NCI-H82 treated with DMSO at 0.1 percent for 48 hours (cell line): Measurements from ENCODE around the gene ZC3H18.

Source experiments
- DNase-seq: peaks from one replicate; lab custom pipeline; 2025; ENCODE audit not compliant: unreplicated experiment; lab: John Stamatoyannopoulos, UW

The ZC3H18 gene

DNA sequence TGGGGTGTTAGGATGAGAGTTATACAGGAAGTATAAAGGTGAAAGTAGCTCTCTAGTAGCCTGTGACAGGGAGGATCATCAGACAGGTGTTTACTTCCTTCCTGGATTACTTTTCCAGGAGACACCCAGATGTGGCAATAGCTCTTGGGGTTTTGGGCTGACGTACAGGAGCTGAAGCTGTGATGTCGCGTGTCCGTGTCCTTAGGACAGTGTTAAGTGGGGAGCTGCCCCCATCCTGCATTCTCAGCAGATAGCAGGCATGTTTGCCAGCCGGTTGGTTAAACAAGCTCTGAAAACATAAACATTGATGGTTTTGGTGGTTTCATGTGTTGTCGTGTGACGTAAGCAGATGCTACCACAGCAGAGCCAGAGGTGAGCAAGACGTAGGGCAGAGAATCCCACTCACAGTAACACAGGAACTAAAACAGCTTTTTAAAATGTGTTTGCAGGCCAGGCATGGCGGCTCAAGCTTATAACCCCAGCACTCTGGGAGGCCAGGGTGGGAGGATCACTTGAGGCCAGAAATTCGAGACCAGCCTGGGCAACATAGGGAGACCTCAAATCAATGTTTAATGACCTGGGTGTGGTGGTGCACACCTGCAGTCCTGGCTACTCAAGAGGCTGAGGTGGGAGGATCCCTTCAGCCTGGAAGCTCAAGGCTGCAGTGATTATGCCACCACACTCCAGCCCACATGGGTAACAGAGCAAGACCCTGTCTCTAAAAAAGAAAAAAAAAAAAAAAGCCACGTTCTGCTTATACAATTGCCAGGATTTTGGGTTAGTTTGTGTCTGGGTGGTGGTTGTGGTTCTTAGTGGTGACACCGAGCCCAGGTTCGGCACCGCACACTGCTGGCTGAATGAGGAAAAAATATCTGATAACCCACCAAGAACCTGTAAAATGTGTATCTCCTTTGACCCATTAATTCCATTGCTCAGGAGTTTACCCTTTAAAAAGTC lies 49.9 kb downstream of the ZC3H18 start:
- no peak for DNase-seq

DNA sequence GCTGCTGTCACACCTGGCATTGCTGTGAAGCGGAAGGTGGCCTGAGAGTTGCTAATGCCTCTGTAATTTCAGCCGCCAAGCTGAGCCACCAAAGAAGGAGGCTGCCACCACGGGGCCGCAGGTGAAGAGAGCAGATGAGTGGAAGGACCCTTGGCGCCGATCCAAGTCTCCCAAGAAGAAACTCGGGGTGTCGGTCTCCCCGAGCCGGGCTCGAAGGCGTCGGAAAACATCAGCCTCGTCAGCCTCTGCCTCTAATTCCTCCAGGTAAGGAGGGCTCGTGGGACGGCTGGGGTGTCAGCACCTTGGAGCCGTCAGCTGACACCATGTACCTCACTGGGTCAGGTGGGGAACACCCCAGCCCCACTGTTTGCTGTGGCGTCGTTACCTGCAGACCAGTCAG lies 51.9 kb downstream of the ZC3H18 start:
- DNase-seq, result no peak

DNA sequence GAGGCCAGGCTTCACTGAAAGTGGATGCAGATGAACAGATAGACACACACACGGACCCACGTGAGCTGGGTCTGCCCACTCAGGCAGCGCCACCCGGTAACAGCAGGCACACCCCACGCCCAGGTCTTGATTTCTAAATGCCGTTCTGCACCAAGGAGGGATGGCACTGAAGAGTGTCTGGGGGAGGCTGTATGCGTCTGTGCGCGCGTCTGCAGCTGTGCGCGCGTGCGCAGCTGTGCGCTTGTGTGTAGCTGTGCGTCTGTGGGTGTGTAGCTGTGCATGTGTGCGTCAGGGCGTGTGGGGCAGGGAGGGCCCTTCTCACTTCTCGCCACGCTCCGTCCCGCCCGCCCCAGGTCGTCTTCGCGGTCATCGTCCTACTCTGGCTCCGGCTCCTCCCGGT lies 52.7 kb downstream of the ZC3H18 start:
- DNase-seq, result no peak

DNA sequence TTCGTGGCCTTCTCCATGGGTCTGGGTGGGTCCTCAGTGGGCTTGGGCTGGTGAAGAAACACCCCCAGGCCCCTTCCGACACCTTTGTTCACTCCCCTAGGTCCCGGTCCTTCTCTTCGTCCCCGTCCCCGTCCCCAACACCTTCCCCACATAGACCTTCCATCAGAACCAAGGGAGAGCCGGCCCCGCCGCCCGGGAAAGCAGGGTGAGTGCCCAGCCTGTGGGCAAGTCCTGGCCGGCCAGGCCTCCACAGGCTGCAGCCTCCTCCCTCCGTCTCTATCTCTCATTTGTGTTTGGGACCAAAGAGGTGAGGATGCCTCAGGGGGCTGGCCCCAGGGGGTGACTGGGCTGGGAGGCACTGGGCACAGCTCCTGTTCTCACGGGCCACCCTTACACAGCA lies 53.7 kb downstream of the ZC3H18 start:
- no peak for DNase-seq

DNA sequence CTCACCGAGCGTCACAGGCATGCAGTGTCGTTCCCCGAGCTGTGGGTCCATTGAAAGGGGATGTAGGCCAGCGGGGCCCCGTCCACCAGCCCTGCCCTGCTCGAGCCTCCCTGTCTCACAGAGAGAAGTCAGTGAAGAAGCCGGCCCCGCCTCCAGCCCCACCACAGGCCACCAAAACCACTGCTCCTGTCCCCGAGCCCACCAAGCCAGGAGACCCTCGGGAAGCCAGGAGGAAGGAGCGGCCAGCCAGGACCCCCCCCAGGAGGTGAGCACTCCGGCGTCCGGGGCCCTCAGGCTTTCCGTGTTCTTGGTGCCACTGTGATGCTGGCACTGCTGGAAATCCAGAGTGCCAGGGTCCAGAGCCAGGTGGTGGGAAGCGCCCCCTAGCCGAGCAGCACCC lies 54.3 kb downstream of the ZC3H18 start:
- no peak for DNase-seq

DNA sequence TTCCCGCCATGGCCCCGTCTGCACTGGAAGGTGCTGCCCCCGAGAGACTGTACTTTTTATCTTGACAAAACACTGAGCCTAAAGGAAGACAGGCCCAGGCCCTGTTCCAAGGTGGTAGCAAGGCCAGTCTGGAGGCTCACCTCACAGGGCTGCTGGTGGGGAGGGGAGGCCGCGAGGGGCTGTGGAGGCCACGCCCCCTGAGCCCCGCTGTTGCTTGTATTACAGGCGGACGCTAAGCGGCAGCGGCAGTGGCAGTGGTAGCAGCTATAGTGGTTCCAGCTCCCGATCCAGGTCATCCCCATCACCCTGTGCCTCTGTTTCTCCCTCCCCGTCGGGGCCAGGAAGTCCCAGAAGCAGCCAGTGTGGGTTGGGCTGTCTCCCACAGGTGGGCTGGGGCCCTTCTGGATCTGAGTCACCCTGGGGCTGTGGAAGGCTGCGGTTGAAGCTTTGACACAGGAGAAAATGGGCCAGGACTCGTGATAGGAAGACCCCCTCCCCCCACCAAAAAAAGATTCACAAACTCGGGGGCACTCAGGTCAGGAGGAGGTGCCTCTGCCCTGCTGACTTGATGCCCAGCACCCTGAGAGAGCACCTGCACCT lies 54.9 kb downstream of the ZC3H18 start:
- DNase-seq, result no peak

DNA sequence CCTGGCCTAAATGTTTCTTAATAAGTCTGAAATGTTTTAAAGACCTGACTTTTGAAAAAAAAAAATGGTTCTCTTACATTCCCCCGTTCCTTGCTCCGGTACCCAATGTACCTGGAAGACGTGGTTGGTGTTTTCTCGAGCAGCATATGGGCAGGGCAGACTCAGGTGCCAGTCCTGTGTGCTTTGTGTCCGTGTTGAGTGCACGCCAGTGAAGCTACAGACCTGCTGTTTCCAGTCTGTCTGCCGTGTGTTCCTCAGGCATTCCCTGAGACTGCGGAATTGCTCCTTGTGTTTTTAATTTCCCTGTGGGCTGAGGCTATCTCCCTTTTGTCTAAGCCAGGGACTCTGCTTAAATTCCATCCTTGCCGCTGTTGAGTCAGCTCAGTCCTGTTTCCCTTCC lies 56.4 kb downstream of the ZC3H18 start:
- DNase-seq, result no peak

DNA sequence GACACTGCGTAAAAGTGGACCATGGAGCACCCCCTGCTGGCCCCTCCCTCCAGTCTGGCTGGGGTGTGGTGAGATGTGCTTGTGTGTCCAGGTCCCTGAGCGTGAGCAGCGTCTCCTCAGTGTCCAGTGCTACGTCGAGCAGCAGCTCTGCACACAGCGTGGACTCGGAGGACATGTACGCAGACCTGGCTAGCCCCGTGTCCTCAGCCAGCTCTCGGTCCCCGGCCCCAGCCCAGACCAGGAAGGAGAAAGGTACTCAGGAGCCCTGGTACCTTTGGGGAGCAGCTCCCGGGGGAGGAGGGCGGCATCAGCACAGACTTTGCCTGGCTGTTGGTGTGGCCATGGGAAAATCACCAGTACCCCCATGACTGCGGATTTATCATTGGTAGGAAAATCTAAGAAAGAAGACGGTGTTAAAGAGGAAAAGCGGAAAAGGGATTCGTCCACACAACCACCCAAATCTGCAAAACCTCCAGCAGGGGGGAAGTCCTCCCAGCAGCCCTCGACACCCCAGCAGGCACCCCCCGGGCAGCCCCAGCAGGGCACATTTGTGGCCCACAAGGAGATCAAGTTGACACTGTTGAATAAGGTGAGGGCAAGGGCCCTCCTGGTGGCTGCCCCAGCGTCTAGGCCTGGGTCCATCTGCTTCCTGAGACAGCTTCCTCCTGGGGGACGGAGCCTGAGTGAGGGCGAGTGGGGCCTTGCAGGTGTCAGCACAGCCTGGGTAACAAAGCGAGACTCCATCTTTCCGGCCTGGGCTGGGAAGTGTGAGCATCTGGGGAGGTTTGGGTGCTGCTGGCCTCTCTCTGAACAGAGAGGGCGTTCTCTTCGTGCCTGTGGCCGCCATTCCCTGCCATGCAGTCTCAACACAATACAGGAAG lies 57.6 kb downstream of the ZC3H18 start:
- DNase-seq, result no peak

DNA sequence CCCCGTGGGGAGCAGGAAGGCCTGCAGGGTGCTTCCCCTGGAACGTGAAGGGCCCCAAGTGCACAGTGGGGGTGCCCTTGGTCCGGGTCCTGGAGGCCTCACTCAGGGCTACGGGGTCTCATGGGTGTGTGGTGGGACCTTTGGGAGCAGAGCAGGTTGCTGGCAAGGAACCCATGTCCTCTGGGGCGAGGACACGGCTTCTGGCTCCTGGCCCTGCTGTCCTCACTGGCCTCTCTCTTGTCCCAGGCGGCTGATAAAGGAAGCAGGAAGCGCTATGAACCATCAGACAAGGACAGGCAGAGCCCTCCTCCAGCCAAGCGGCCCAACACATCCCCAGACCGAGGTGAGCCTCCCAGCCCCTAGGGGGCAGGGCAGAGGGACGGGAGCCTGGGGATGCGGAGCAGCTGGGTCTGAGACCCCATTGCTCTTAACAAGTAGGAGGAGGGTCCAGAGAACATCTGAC lies 58.3 kb downstream of the ZC3H18 start:
- no peak for DNase-seq

DNA sequence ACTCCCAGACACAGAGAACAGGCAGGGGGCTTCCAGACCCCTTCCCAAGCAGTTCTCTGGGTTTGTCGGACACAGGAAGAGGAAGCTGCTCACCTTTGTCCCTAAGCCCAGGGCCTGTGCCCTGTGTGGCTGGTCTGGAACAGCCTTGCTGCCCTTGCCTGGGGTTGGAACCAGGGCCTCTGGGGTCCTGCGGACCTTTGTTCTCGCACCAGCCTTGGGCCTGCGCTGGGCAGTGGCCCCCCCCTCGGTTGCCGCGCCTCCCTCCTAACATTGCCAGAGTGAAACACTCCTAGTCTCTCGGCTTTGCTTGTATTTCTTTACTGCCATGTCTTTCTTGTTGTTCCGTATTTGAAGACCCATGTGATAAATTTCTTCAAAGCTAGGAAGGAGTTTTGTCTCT lies 59.6 kb downstream of the ZC3H18 start:
- no peak for DNase-seq

DNA sequence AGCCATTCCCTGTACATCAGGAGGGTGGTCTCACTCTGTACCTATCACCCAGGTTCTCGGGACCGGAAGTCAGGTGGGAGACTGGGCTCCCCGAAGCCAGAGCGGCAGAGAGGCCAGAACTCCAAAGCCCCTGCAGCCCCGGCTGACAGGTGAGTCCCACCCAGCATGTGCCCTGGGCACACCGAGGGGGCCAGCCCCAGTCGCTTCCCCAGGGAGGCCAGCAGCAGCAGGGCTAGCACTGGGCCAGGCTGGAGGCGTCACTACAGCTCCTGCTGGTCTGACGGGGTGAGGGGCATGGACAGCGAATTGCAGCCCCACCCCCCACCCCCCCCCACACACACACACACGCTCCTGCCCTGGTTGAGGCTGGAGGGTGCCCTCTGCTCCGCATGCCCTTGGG lies 60.2 kb downstream of the ZC3H18 start:
- no peak for DNase-seq

DNA sequence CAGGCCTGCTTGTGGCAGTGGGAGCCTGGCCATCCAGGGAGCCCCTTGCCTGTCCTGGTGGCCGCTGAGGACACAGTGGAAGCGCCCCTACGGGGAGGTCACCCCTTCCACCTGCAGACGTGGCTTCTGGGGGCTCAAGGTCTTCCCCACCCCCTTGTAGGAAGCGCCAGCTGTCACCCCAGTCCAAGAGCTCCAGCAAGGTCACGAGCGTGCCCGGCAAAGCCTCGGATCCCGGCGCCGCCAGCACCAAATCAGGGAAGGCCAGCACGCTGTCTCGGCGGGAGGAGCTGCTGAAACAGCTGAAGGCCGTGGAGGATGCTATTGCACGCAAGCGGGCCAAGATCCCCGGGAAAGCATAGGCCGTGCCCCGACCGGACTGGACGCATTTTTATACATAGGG lies 60.7 kb downstream of the ZC3H18 start:
- no peak for DNase-seq

DNA sequence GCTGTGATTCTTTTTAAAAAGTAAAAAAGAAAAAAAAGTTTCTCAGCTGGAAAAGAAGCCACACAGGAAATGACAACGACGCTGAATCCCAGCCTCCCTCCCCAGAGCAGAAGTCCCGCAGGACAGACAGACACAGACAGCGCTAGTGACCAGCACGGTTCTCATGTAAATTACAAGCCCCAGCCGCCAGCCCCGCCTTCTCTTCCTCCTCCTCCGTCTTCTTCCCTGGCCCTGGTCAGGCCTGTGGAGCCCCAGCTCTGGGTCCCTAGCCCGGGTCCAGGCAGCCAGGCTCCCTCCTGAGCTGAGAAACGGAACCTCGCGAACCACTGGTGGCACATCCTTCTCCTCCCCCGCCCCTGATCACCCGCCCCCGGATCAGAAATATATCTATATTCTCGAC lies 61.2 kb downstream of the ZC3H18 start:
- no peak for DNase-seq

DNA sequence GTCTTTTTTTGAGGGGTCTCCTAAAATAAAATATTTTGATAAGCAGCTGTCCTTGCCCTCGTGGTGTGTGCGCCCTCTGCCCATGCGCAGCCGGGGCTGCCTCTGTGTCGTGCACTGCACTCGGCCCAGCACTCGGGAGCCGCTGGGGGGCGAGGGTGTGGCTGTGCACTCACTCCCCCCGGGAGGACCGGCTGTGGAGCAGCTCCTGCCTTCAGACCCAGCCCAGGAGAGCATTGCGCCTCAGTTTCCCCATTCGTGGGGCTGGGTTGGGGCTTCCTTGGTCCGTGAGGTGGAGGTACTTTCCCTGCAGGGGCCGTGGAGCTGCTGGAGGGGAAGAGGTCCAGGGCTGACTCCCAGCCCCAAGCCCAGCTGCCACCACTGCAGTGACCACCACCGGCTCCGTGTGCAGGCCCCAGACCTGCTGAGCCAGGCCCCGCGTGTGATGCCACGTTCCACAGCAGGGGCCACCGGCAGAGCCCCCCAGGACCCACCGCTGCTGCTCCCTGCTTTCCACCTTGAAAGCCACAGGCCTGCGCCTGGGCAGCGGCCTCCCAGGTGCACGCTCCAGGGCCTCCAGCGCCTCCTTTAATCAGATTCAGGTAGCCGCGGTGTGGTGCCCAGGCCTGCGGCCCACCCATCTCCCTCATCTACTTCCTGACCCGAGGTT lies 61.9 kb downstream of the ZC3H18 start:
- no peak for DNase-seq

DNA sequence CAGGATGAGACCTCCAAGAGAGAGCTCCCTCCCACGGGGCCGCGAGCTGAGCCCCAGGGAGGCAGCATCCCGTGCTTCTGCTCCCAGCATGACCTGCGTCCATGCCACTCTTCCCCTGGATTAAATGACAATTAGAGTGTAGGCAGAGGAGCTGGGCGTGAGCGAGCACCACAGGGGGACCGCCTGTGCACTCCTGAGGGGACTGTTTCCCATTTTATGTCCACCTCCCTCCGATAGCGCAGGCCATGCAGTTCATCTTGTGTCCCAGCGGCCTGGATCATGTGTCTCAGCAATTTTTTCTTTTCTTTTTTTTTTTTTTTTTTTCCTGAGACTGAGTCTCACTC lies 62.4 kb downstream of the ZC3H18 start:
- no peak for DNase-seq

DNA sequence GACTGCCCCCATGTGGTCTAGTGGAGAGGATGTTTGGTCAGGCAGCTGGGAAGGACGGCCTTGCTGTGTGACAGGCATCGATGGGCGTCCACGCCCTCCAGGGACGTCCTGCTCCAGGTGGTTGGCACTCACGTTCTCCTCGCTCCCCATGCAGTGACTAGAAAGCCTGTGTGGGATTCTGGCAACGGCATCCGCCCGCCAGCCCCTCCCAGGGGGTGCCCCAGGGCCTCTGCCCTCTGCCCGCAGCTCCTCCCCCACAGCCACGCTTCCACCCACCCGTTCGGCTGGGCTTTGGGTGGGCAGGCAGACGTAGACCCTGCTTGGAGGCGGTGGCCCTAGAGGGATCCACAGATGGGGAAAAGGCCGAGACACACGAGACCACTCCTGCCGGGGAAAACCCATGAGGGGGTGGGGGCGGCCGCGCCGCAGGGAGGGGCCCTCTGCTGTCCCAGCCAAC lies 63.5 kb downstream of the ZC3H18 start:
- no peak for DNase-seq

DNA sequence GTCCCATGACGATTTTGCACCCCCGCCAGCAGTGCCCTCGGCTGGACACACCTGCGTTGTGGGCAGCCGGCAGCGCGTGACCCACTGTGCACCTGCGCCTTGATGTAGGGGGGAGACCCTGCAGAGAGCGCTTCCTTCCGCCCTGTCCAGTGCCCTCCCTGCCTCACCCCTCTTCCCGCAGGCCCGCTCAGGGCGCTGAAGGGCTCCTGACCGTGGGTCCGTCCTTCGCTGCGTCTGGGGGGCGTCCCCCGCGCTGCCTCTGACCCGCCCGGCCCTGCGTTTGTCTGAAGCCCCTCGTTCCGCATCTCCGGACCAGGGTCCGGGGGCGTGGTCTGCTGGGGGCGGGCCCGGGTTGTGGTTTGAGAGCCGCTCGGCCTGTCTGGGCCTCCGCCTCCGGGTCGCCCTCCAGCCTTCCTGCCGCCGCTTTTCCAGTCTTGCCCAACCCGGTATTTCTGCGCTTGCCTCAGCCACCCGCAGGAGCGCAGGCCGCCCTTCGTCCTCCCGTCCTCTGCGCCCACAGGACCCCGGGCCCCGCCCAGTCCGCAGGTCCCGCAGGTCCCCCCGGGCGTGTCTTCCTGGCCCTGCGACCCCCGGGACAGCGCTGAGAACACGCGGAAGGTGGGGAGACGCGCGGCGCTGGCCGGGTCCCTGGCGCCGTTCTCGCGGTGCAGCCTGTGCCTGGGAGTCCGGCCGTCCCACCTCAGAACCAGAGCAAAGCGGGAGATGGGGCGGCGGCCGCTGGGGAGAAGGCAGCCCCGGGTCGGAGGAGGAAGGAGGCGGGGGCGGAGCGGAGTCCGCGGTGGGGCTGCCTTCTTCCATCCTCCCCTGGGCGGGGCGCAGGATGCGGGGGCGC lies 64.2 kb downstream of the ZC3H18 start:
- DNase-seq, result no peak

DNA sequence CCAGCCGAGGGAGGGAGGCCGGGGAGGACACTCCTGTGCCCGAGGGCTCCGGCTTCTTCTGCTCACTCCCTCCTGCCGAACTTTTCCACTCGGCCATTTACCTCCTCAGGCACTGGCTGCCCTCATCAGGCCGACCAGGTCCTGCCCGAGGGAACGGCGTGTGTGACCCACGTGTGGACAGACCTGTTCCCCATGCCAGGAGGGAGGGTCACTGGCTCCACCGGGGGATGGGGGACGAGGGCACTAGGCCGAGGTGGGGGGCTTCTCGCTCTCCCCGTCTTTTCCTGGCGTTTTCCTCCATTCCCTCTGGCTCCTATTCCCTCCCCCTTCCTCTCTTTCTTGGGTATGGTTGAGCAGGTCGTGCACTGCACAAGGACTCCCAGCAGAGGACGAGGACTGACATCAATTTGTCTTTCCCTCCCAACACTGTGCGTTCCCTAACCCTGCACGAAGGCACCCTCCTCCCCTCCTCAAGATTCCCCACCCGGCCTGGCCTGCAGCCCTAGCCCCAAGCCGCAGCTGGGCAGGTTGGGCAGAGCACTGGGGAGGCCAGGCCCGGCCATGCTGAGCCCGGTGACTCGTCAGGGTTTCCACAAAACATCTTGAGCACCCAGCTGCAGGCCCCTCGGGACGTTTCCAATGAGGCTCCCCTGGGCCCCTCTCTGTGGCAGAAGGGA lies 64.9 kb downstream of the ZC3H18 start:
- DNase-seq, result no peak

DNA sequence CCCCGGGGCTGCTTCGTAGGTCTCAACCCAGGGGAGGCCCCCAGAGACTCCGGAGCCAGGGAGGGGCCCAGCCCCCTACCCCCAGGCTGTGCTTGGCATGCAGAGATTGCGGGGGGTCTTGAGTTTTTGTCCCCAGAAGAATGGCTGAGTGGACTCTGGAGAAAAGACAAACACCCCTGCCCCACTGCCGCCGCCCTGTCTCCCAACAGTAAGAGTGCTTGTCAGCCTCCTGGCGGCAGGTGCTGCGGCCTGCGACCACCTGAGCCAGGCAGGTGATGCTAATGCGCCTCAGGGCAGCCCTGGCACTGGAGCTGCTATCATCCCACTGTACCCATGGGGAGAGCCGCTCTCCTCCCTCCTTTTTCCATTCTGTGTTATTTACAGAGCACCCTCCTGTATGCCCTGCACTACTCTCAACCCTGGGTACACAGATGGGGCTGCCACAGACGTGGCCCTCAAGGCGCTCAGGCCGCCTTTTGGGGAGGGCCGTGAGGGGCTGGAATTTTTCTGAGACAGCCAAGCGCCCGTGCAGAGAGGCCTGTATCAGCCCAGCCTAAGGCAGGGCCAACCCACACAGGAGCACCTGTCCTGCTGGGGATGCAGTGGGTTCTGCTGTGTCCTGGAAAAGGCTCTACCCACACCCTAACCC lies 65.6 kb downstream of the ZC3H18 start:
- DNase-seq, result no peak
